ENCODE results near the gene EYS. TPM values are rescaled to one million over a fixed set of nuclear protein-coding genes. Genes with fewer than 3 reads are reported as not detected.

The EYS gene
- total and polyA plus RNA-seq, 2 of the 8 experiments (the other 6 are each of a cell fraction or from before 2014, with no cell fraction given), result 0.05 to 0.13 TPM

DNA sequence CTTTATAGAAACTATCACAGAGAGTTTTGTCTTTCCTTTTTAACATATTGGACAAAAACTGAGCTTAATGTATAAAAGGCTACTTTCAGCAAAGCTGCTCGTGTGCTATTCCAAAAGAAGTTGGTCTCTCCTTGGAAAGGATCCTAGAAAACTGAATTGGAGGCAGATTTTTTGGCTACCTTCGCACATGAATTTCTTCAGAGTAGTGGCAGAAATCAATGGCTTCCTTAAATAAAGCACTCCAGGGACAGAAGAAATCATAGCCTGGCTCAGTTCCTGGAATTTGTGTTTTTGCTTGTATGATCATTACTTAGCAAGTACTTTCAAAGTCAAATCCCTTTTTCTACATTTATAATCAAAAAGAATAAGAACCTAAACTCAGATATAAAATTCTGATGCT is 1291.1 kb downstream of the EYS start (continued):
- TF ChIP-seq CHD7 (IDR thresholded peaks at IDR 0.05; ENCODE audit: insufficient replicate concordance, low read length) (no peak), SIN3A (conservative IDR thresholded peaks at IDR 0.05 in 1 of 2, IDR thresholded peaks at IDR 0.05 in 1 of 2; ENCODE audit: low read depth in 1 of 2, low read length in 2 of 2) (no peak), EP300 (IDR thresholded peaks at IDR 0.05; ENCODE audit: borderline replicate concordance in 1 of 2, low read depth in 2 of 2, low read length in 2 of 2) (no peak), HDAC2 (IDR thresholded peaks at IDR 0.05; ENCODE audit: borderline replicate concordance in 1 of 2, low read depth in 2 of 2, low read length in 2 of 2) (no peak), RXRA (IDR thresholded peaks at IDR 0.05; ENCODE audit: insufficient read depth, low read depth, low read length) (no peak), PHF8 (conservative IDR thresholded peaks at IDR 0.05; ENCODE audit: low read depth, low read length) (no peak)

All from H1 (cell line).